Breast epithelium (tissue), 4 donors: ENCODE results near the gene WDR70. TPM values are rescaled to one million over a fixed set of nuclear protein-coding genes. Genes with fewer than 3 reads are reported as not detected.
"Not testable (repeated sequence)": the region's sequence is repeated elsewhere in the genome, so short reads cannot be mapped to it uniquely, and the experiment has no call there.

Source experiments
- DNase-seq, 2 donors: peaks; one replicate each; pipeline ENCODE4 v3.0.0-alpha.2; 2019; ENCODE audit warnings: low spot score in 2 of 2
- H3K27ac ChIP-seq, 2 donors: fragments of 200-600 bp; sonication (generic) in 1 of 2; one replicate each; pipeline ENCODE4 v1.5.1; 2016 to 2019; ENCODE audit warnings: mild to moderate bottlenecking in 1 of 2
- H3K27me3 ChIP-seq, 2 donors: fragments of 200-600 bp; sonication (generic) in 1 of 2; one replicate each; pipeline versions ENCODE4 v1.5.1 to v1.6.0; 2017 to 2019; ENCODE audit warnings: control low read depth in 1 of 2, mild to moderate bottlenecking in 1 of 2
- H3K36me3 ChIP-seq: fragments of 200-600 bp; one replicate; pipeline ENCODE4 v1.5.1; 2019
- H3K4me1 ChIP-seq, 2 donors: fragments of 200-600 bp; sonication (generic); one replicate each; pipeline ENCODE4 v1.5.1; 2016 to 2019; ENCODE audit warnings: control low read depth in 1 of 2
- H3K4me3 ChIP-seq, 3 donors: fragments of 200-600 bp; sonication (generic); 1 replicate in 2 of 3; 2 replicates in 1 of 3; pipeline ENCODE4 v1.5.1; 2016 to 2019; ENCODE audit warnings: mild to moderate bottlenecking in 3 of 3, moderate library complexity in 2 of 3
- H3K9me3 ChIP-seq, 2 donors: fragments of 200-600 bp; sonication (generic) in 1 of 2; one replicate each; pipeline ENCODE4 v1.5.1; 2016 to 2019; ENCODE audit warnings: control low read depth in 1 of 2
- CTCF ChIP-seq, 3 donors: fragments of 450-650 bp; IDR thresholded peaks; one replicate each; pipeline ENCODE4 v1.5.1; 2016 to 2017; ENCODE audit warnings: antibody characterized with exemption in 3 of 3, mild to moderate bottlenecking in 3 of 3, moderate library complexity in 3 of 3
- POLR2A ChIP-seq: fragments of 450-650 bp; IDR thresholded peaks from one replicate; pipeline ENCODE4 v1.6.1; 2016; ENCODE audit warnings: antibody characterized with exemption, mild to moderate bottlenecking, moderate library complexity
- POLR2AphosphoS5 ChIP-seq, 3 donors: sonication (generic); formaldehyde crosslinking; IDR thresholded peaks; one replicate each; pipeline ENCODE4 v1.6.1; 2017; ENCODE audit warnings: antibody characterized with exemption in 3 of 3
- intact Hi-C: fragments of 100-400 bp; cut with DNase I; formaldehyde crosslinking; loops from one replicate; pipeline ENCODE4 v1.15.1; 2023; ENCODE audit warnings: low total_unique reads
- total RNA-seq, 3 donors: library from RNA; depleted of rRNA; stranded (reverse); fragments of >200 nt; gene quantifications; one replicate each; pipeline ENCODE4 v1.1.0, GENCODE V29; 2016

The WDR70 gene
- total RNA-seq, 3 donors from 2014 or later = 29.6 to 40.2 (median 37.0) TPM

DNA sequence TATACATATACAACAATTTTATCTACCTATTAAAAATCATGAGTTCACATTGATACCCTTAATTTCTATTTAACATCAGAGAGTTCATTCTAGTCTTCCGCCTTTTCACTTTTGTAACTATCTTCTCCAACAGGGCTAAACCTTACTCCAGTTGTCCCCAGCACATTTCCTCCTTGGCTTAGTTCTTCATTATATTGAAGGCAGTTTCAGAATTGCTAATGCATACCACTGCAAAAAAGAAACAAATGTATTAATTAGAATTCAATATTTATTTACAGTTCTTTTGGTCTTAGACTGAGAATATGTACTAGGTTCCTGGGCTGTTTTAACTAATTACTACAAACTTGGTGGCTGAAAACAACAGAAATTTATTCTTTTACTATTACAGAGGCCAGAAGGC, 132.5 kb downstream of the WDR70 start:
- intact Hi-C loops = no loop called here
- Histone ChIP-seq H3K9me3 (no peaks in the 10 kb centered on the region), H3K4me3 (no peak overlapping the region), H3K27ac (no peak overlapping the region), H3K36me3 (no peaks in the 10 kb centered on the region), H3K27me3 (no peaks in the 10 kb centered on the region), H3K4me1 (no peaks in the 10 kb centered on the region)
- TF ChIP-seq POLR2A = no peak
- TF ChIP-seq POLR2AphosphoS5 (IDR thresholded peaks at IDR 0.05) = no peak
- TF ChIP-seq CTCF (IDR thresholded peaks at IDR 0.05) = no peak
- DNase-seq = no peak

DNA sequence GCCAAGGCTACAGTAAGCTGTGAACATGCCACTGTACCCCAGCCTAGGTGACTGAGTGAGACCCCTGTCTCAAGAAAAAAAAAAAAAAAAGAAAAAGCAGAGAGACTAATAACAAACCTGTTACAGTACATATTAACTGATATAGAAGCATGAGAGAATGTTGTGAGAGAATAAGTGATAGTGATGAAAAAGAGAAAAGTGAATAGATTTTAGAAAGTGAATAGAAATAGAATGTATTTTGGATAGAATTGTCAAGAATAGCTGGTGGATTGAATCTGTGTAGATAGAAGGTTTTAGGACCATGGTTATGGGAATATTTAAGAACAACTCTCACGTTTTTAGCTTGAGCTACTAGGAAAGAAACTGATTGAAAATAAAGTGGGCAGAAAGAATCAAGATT, 135.8 kb downstream of the WDR70 start:
- TF ChIP-seq POLR2A (no peak), POLR2AphosphoS5 (IDR thresholded peaks at IDR 0.05) (no peak), CTCF (IDR thresholded peaks at IDR 0.05) (no peak)
- DNase-seq = no peak
- no peak overlapping the region for H3K27ac ChIP-seq
- H3K36me3 ChIP-seq = no peaks in the 10 kb centered on the region
- intact Hi-C loops = no loop called here
- no peak overlapping the region for H3K4me3 ChIP-seq
- H3K27me3 ChIP-seq = no peaks in the 10 kb centered on the region
- peaks cover 0 to 8% of the 10 kb centered on the region in 2 donors for H3K9me3 ChIP-seq
- no peaks in the 10 kb centered on the region for H3K4me1 ChIP-seq

GRCh38 chr5:37517686-37518085, 138.6 kb downstream of the WDR70 start:
- no peaks in the 10 kb centered on the region for H3K27me3 ChIP-seq
- H3K4me3 ChIP-seq = no peak overlapping the region
- H3K36me3 ChIP-seq = no peaks in the 10 kb centered on the region
- peaks cover 0 to 8% of the 10 kb centered on the region in 2 donors for H3K9me3 ChIP-seq
- no peaks in the 10 kb centered on the region for H3K4me1 ChIP-seq
- TF ChIP-seq POLR2AphosphoS5 (IDR thresholded peaks at IDR 0.05) (no peak), POLR2A (no peak), CTCF (IDR thresholded peaks at IDR 0.05) (no peak)
- no peak for DNase-seq
- no peak overlapping the region for H3K27ac ChIP-seq
- intact Hi-C loops = no loop called here

DNA sequence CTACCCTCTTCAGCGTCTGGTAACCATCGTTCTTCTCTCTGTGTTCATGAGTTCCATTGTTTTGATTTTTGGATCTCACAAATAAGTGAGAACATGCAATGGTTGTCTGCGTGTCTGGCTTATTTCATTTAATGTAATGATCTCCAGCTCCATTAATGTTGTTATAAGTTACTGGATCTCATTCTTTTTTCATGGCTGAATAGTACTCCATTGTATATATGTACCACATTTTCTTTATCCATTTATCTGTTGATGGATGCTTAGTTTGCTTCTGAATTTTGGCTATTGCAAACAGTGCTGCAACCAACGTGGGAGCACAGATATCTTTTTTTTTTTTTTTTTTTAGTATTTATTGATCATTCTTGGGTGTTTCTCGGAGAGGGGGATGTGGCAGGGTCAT, 139.2 kb downstream of the WDR70 start:
- H3K4me1 ChIP-seq, H3K27me3 ChIP-seq, H3K9me3 ChIP-seq, H3K4me3 ChIP-seq, H3K27ac ChIP-seq, H3K36me3 ChIP-seq, DNase-seq, intact Hi-C loops: not testable (repeated sequence)

- H3K27me3 ChIP-seq = no peaks in the 10 kb centered on the region
- H3K4me3 ChIP-seq = no peak overlapping the region
- H3K4me1 ChIP-seq = no peaks in the 10 kb centered on the region
- peaks cover 0 to 8% of the 10 kb centered on the region in 2 donors for H3K9me3 ChIP-seq
- intact Hi-C loops = no loop called here
- TF ChIP-seq CTCF (IDR thresholded peaks at IDR 0.05) (no peak), POLR2AphosphoS5 (IDR thresholded peaks at IDR 0.05) (no peak), POLR2A (no peak)
- H3K36me3 ChIP-seq = no peaks in the 10 kb centered on the region
- no peak for DNase-seq
- H3K27ac ChIP-seq = no peak overlapping the region
Observed at GRCh38 chr5:37519304-37519703, 140.2 kb downstream of the WDR70 start.

DNA sequence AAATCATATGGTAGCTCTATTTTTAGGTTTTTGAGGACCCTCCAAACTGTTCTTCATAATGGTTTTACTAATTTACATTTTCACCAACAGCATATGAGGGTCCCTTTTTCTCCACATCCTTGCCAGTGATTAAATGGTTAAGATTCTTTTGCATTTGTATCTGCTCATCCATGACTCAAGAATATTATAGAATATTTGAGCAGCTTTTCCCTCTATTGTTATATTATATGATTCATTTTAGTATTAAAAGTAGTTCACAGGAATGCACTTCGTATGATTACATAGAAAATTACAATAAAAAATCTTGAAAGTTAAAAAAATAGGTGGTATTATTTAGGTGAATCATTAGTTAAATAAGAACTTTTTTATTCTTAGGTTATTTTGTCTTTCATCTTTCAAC, 140.7 kb downstream of the WDR70 start:
- no peak for TF ChIP-seq POLR2AphosphoS5 (IDR thresholded peaks at IDR 0.05)
- TF ChIP-seq CTCF (IDR thresholded peaks at IDR 0.05) = no peak
- TF ChIP-seq POLR2A = no peak
- Histone ChIP-seq H3K4me1 (no peaks in the 10 kb centered on the region), H3K27me3 (no peaks in the 10 kb centered on the region), H3K36me3 (no peaks in the 10 kb centered on the region), H3K4me3 (no peak overlapping the region), H3K9me3 (peaks cover 0 to 8% of the 10 kb centered on the region in 2 donors), H3K27ac (no peak overlapping the region)
- intact Hi-C loops = no loop called here
- no peak for DNase-seq
